ENCODE data around the gene NSMF.

NSMF gene

GRCh38 chr9:137462986-137463930 is 4.1 kb upstream of the NSMF start:
- H3K27ac ChIP-seq, result no peak overlapping the region
- no peak for TF ChIP-seq CTCF (conservative IDR thresholded peaks at IDR 0.05)

- H3K27ac ChIP-seq, result no peak overlapping the region
- TF ChIP-seq CTCF (conservative IDR thresholded peaks at IDR 0.05), result no peak
Observed at GRCh38 chr9:137462396-137462985, 3.4 kb upstream of the NSMF start.

GRCh38 chr9:137461663-137462395 is 2.7 kb upstream of the NSMF start:
- no peak overlapping the region for H3K27ac ChIP-seq
- TF ChIP-seq CTCF (conservative IDR thresholded peaks at IDR 0.05), result no peak

GRCh38 chr9:137461316-137461662 is 2.2 kb upstream of the NSMF start:
- no peak for TF ChIP-seq CTCF (conservative IDR thresholded peaks at IDR 0.05)
- H3K27ac ChIP-seq, result no peak overlapping the region

- no peak for TF ChIP-seq CTCF (conservative IDR thresholded peaks at IDR 0.05)
- H3K27ac ChIP-seq, result peak overlapping the region; percentile 88
Observed at GRCh38 chr9:137460363-137461315, 1.5 kb upstream of the NSMF start.

GRCh38 chr9:137459601-137460362 is 648 bp upstream of the NSMF start:
- peak overlapping the region; percentile 88 for H3K27ac ChIP-seq
- no peak for TF ChIP-seq CTCF (conservative IDR thresholded peaks at IDR 0.05)

Data from VCaP (cell line).